HEK293 (cell line): ENCODE data around the gene RUVBL1.

ENCODE experiments used
- FEZF1 ChIP-seq: fragments of 450-650 bp; formaldehyde crosslinking; IDR thresholded peaks from 2 replicates; pipeline ENCODE4 v1.5.1; 2016; ENCODE audit warnings: missing biosample characterization, missing genetic modification characterization
- KLF9 ChIP-seq: fragments of 450-650 bp; formaldehyde crosslinking; IDR thresholded peaks from 2 replicates; pipeline ENCODE4 v1.5.1; 2016; ENCODE audit warnings: missing biosample characterization, missing genetic modification characterization, low read depth
- MEIS1 ChIP-seq: sonication (generic); formaldehyde crosslinking; IDR thresholded peaks from 2 replicates; pipeline ENCODE4 v1.8.1; 2022; ENCODE audit warnings: missing genetic modification reagents, mild to moderate bottlenecking, borderline replicate concordance
- OVOL3 ChIP-seq: fragments of 450-650 bp; formaldehyde crosslinking; IDR thresholded peaks from 2 replicates; pipeline ENCODE4 v1.5.1; 2016; ENCODE audit warnings: missing biosample characterization, missing genetic modification characterization
- PRDM1 ChIP-seq: fragments of 450-650 bp; formaldehyde crosslinking; IDR thresholded peaks from 2 replicates; pipeline ENCODE4; 2016; ENCODE audit warnings: missing biosample characterization, missing genetic modification characterization
- YY1 ChIP-seq: fragments of 450-650 bp; formaldehyde crosslinking; IDR thresholded peaks from 2 replicates; pipeline ENCODE4 v1.5.1; 2018; ENCODE audit warnings: missing biosample characterization, missing genetic modification characterization
- ZBTB20 ChIP-seq: fragments of 450-650 bp; formaldehyde crosslinking; IDR thresholded peaks from 2 replicates; pipeline ENCODE4 v1.5.1; 2016; ENCODE audit warnings: missing biosample characterization, missing genetic modification characterization
- ZIC2 ChIP-seq: fragments of 450-650 bp; formaldehyde crosslinking; IDR thresholded peaks from 2 replicates; pipeline ENCODE4 v1.5.1; 2016; ENCODE audit warnings: missing biosample characterization, missing genetic modification characterization
- ZNF138 ChIP-seq: fragments of 450-650 bp; formaldehyde crosslinking; IDR thresholded peaks from 2 replicates; pipeline ENCODE4 v1.5.1; 2016; ENCODE audit warnings: missing biosample characterization, missing genetic modification characterization, borderline replicate concordance
- ZNF24 ChIP-seq: fragments of 450-650 bp; formaldehyde crosslinking; IDR thresholded peaks from 2 replicates; pipeline ENCODE4 v1.5.1; 2016; ENCODE audit warnings: missing biosample characterization, missing genetic modification characterization
- ZNF324 ChIP-seq: fragments of 450-650 bp; formaldehyde crosslinking; IDR thresholded peaks from 2 replicates; pipeline ENCODE4 v1.5.1; 2016; ENCODE audit warnings: missing biosample characterization, missing genetic modification characterization
- ZNF362 ChIP-seq: fragments of 450-650 bp; formaldehyde crosslinking; IDR thresholded peaks from 2 replicates; pipeline ENCODE4 v1.5.1; 2016; ENCODE audit warnings: missing biosample characterization, missing genetic modification characterization
- ZNF398 ChIP-seq: fragments of 450-650 bp; formaldehyde crosslinking; IDR thresholded peaks from 2 replicates; pipeline ENCODE4 v1.5.1; 2017; ENCODE audit warnings: missing biosample characterization, missing genetic modification characterization
- ZNF433 ChIP-seq: fragments of 450-650 bp; formaldehyde crosslinking; IDR thresholded peaks from 2 replicates; pipeline ENCODE4 v1.5.1; 2016; ENCODE audit warnings: missing biosample characterization, missing genetic modification characterization, low read depth
- ZNF521 ChIP-seq: fragments of 450-650 bp; formaldehyde crosslinking; IDR thresholded peaks from 2 replicates; pipeline ENCODE4 v1.5.1; 2017; ENCODE audit warnings: missing biosample characterization, mild to moderate bottlenecking, missing genetic modification characterization
- ZNF548 ChIP-seq: fragments of 450-650 bp; formaldehyde crosslinking; IDR thresholded peaks from 2 replicates; pipeline ENCODE4 v1.5.1; 2016; ENCODE audit warnings: missing biosample characterization, missing genetic modification characterization
- ZNF549 ChIP-seq: fragments of 450-650 bp; IDR thresholded peaks from 2 replicates; pipeline ENCODE4 v1.5.1; 2018; ENCODE audit warnings: missing biosample characterization, missing genetic modification characterization, mild to moderate bottlenecking, inconsistent platforms, moderate library complexity
- ZNF610 ChIP-seq: fragments of 450-650 bp; formaldehyde crosslinking; IDR thresholded peaks from 2 replicates; pipeline ENCODE4 v1.5.1; 2016; ENCODE audit warnings: missing biosample characterization, missing genetic modification characterization, borderline replicate concordance
- ZNF639 ChIP-seq: fragments of 450-650 bp; formaldehyde crosslinking; IDR thresholded peaks from 2 replicates; pipeline ENCODE4 v1.5.1; 2016; ENCODE audit warnings: missing biosample characterization, missing genetic modification characterization
- ZXDB ChIP-seq: fragments of 450-650 bp; formaldehyde crosslinking; IDR thresholded peaks from 2 replicates; pipeline ENCODE4 v1.5.1; 2016; ENCODE audit warnings: missing biosample characterization, missing genetic modification characterization
- TF ChIP-seq, protein P1 (sequence below): fragments of 450-650 bp; IDR thresholded peaks from 2 replicates; pipeline ENCODE4 v1.5.1; 2018; ENCODE audit warnings: missing biosample characterization, mild to moderate bottlenecking, missing genetic modification characterization
- TF ChIP-seq, protein P2 (sequence below): fragments of 450-650 bp; formaldehyde crosslinking; IDR thresholded peaks from 2 replicates; pipeline ENCODE4 v1.5.1; 2016; ENCODE audit warnings: missing biosample characterization, missing genetic modification characterization
- TF ChIP-seq, protein P3 (sequence below): fragments of 450-650 bp; formaldehyde crosslinking; IDR thresholded peaks from 2 replicates; pipeline ENCODE4 v1.5.1; 2016; ENCODE audit warnings: missing biosample characterization, missing genetic modification characterization
- TF ChIP-seq, protein P4 (sequence below): fragments of 450-650 bp; formaldehyde crosslinking; IDR thresholded peaks from 2 replicates; pipeline ENCODE4 v1.5.1; 2016; ENCODE audit warnings: missing biosample characterization, missing genetic modification characterization, low read depth

The RUVBL1 gene

GRCh38 chr3:128123538-128124368 lies at the start of gene RUVBL1 (continued):
- TF ChIP-seq ZIC2 (tag by site-specific recombination) (0 out of 2 replicates have a peak, but pooled peaks have one; percentile 0), FEZF1 (peak; percentile 20; the same call in 1 of the 2 replicates), ZNF549 (tag by site-specific recombination) (no peak), ZNF138 (no peak), ZBTB20 (tag by site-specific recombination) (0 out of 2 replicates have a peak, but pooled peaks have one; percentile 29), ZNF639 (peak; percentile 79), ZNF521 (no peak), OVOL3 (tag by site-specific recombination) (no peak), ZNF362 (tag by site-specific recombination) (no peak), ZNF548 (no peak), ZXDB (tag by site-specific recombination) (peak; percentile 86), PRDM1 (tag by site-specific recombination) (no peak), ZNF24 (tag by site-specific recombination) (peak; percentile 89; the same call in 1 of the 2 replicates), KLF9 (tag by site-specific recombination) (peak; percentile 86), YY1 (tag by site-specific recombination) (no peak; the same call in 1 of the 2 replicates), ZNF433 (no peak), ZNF324 (tag by site-specific recombination) (peak; percentile 74; the same call in 1 of the 2 replicates), ZNF610 (tag by site-specific recombination) (0 out of 2 replicates have a peak, but pooled peaks have one; percentile 25), ZNF398 (tag by site-specific recombination) (no peak), MEIS1 (no peak)
- TF ChIP-seq, protein P1, sequence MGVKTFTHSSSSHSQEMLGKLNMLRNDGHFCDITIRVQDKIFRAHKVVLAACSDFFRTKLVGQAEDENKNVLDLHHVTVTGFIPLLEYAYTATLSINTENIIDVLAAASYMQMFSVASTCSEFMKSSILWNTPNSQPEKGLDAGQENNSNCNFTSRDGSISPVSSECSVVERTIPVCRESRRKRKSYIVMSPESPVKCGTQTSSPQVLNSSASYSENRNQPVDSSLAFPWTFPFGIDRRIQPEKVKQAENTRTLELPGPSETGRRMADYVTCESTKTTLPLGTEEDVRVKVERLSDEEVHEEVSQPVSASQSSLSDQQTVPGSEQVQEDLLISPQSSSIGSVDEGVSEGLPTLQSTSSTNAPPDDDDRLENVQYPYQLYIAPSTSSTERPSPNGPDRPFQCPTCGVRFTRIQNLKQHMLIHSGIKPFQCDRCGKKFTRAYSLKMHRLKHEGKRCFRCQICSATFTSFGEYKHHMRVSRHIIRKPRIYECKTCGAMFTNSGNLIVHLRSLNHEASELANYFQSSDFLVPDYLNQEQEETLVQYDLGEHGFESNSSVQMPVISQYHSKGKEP (tag by site-specific recombination): no peak; the same call in 1 of the 2 replicates
- TF ChIP-seq, protein P2, sequence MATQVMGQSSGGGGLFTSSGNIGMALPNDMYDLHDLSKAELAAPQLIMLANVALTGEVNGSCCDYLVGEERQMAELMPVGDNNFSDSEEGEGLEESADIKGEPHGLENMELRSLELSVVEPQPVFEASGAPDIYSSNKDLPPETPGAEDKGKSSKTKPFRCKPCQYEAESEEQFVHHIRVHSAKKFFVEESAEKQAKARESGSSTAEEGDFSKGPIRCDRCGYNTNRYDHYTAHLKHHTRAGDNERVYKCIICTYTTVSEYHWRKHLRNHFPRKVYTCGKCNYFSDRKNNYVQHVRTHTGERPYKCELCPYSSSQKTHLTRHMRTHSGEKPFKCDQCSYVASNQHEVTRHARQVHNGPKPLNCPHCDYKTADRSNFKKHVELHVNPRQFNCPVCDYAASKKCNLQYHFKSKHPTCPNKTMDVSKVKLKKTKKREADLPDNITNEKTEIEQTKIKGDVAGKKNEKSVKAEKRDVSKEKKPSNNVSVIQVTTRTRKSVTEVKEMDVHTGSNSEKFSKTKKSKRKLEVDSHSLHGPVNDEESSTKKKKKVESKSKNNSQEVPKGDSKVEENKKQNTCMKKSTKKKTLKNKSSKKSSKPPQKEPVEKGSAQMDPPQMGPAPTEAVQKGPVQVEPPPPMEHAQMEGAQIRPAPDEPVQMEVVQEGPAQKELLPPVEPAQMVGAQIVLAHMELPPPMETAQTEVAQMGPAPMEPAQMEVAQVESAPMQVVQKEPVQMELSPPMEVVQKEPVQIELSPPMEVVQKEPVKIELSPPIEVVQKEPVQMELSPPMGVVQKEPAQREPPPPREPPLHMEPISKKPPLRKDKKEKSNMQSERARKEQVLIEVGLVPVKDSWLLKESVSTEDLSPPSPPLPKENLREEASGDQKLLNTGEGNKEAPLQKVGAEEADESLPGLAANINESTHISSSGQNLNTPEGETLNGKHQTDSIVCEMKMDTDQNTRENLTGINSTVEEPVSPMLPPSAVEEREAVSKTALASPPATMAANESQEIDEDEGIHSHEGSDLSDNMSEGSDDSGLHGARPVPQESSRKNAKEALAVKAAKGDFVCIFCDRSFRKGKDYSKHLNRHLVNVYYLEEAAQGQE (tag by site-specific recombination): no peak
- TF ChIP-seq, protein P3, sequence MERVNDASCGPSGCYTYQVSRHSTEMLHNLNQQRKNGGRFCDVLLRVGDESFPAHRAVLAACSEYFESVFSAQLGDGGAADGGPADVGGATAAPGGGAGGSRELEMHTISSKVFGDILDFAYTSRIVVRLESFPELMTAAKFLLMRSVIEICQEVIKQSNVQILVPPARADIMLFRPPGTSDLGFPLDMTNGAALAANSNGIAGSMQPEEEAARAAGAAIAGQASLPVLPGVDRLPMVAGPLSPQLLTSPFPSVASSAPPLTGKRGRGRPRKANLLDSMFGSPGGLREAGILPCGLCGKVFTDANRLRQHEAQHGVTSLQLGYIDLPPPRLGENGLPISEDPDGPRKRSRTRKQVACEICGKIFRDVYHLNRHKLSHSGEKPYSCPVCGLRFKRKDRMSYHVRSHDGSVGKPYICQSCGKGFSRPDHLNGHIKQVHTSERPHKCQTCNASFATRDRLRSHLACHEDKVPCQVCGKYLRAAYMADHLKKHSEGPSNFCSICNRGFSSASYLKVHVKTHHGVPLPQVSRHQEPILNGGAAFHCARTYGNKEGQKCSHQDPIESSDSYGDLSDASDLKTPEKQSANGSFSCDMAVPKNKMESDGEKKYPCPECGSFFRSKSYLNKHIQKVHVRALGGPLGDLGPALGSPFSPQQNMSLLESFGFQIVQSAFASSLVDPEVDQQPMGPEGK (tag by site-specific recombination): peak; percentile 93
- TF ChIP-seq, protein P4, sequence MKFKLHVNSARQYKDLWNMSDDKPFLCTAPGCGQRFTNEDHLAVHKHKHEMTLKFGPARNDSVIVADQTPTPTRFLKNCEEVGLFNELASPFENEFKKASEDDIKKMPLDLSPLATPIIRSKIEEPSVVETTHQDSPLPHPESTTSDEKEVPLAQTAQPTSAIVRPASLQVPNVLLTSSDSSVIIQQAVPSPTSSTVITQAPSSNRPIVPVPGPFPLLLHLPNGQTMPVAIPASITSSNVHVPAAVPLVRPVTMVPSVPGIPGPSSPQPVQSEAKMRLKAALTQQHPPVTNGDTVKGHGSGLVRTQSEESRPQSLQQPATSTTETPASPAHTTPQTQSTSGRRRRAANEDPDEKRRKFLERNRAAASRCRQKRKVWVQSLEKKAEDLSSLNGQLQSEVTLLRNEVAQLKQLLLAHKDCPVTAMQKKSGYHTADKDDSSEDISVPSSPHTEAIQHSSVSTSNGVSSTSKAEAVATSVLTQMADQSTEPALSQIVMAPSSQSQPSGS: no peak; the same call in 1 of the 2 replicates
